AG04450 (cell line): ENCODE data around the gene ZNF672. TPM values are rescaled to one million over a fixed set of nuclear protein-coding genes. Genes with fewer than 3 reads are reported as not detected.
"Not testable (repeated sequence)": the region's sequence is repeated elsewhere in the genome, so short reads cannot be mapped to it uniquely, and the experiment has no call there.

Experiments
- CTCF ChIA-PET: fragments of 300-600, 350-600 bp; formaldehyde crosslinking; extraction: SDS; loops from one replicate; lab custom pipeline; 2022; ENCODE audit warnings: antibody characterized with exemption, inconsistent platforms; lab: Charles Lee
- POLR2A ChIA-PET: fragments of 350-600 bp; formaldehyde crosslinking; extraction: SDS; loops from one replicate; lab custom pipeline; 2021; ENCODE audit warnings: antibody characterized with exemption, inconsistent platforms; lab: Yijun Ruan, JAX
- DNase-seq: peaks from one replicate; pipeline ENCODE4 v3.0.0-alpha.2; 2011; ENCODE audit warnings: low read depth, low spot score
- H3K27ac ChIP-seq: one replicate; pipeline ENCODE4 v1.5.1; 2012; ENCODE audit warnings: low read depth, low read length, control low read depth
- H3K27me3 ChIP-seq: one replicate; pipeline ENCODE4 v1.6.0; 2012; ENCODE audit warnings: low read length; ENCODE audit not compliant: control insufficient read depth, insufficient read depth
- H3K4me3 ChIP-seq: 2 replicates; pipeline ENCODE4 v1.5.1; 2011; ENCODE audit warnings: mild to moderate bottlenecking, low read depth, low read length, control low read depth
- H3K9me3 ChIP-seq: 2 replicates; pipeline ENCODE4 v1.5.1; 2012; ENCODE audit warnings: low read length; ENCODE audit not compliant: control insufficient read depth, insufficient read depth
- CTCF ChIP-seq: IDR thresholded peaks from 2 replicates; pipeline ENCODE4 v1.5.1; 2011; ENCODE audit warnings: low read depth, low read length, control low read depth, inconsistent platforms
- polyA plus RNA-seq: library from polyadenylated mRNA; depleted of rRNA; stranded (reverse); fragments of >200 nt; gene quantifications from 2 replicates; pipeline ENCODE4 v1.2.3, GENCODE V29; 2011

ZNF672 gene
- polyA plus RNA-seq, 1 experiment: 9.1 TPM

- no peak for DNase-seq
- H3K27ac ChIP-seq: peak overlapping the region; percentile 93
- no peaks in the 10 kb centered on the region for H3K27me3 ChIP-seq
- ChIA-PET POLR2A (interaction anchor here (1.0 to 1.7 kb wide), 3 partner anchors 15 to 48 kb away, joined by 3 to 8 read pairs (median 7); partner anchors contain the start of genes SH3BP5L, ZNF672 and ZNF692), CTCF (interaction anchor here (0.9 to 1.3 kb wide), 3 partner anchors 15 to 35 kb away, joined by 3 to 6 read pairs (median 3); partner anchors contain the start of gene ZNF692)
- H3K9me3 ChIP-seq: no peaks in the 10 kb centered on the region
- H3K4me3 ChIP-seq: peak overlapping the region; percentile 84
- TF ChIP-seq CTCF: no peak
These were observed 36.0 kb downstream of the ZNF672 start for GRCh38 chr1:248873993-248874533.

GRCh38 chr1:248881261-248881660, 43.2 kb downstream of the ZNF672 start:
- TF ChIP-seq CTCF: no peak
- no peaks in the 10 kb centered on the region for H3K9me3 ChIP-seq
- peaks cover 2% of the 10 kb centered on the region for H3K27me3 ChIP-seq
- no peak overlapping the region for H3K4me3 ChIP-seq
- ChIA-PET POLR2A (no interaction called here), CTCF (interaction anchor here (0.5 to 0.6 kb wide), 2 partner anchors 22 to 26 kb away, joined by 3 to 4 read pairs; partner anchors contain the start of gene ZNF692)
- DNase-seq: no peak
- H3K27ac ChIP-seq: no peak overlapping the region

GRCh38 chr1:248882427-248882826, 44.4 kb downstream of the ZNF672 start:
- H3K4me3 ChIP-seq, POLR2A ChIA-PET, H3K9me3 ChIP-seq, DNase-seq, CTCF ChIA-PET, H3K27ac ChIP-seq, H3K27me3 ChIP-seq: not testable (repeated sequence)

GRCh38 chr1:248884632-248885295, 46.7 kb downstream of the ZNF672 start:
- H3K9me3 ChIP-seq: no peaks in the 10 kb centered on the region
- no peak overlapping the region for H3K27ac ChIP-seq
- no peak for TF ChIP-seq CTCF
- H3K4me3 ChIP-seq: no peak overlapping the region
- POLR2A ChIA-PET: no interaction called here
- peaks cover 2% of the 10 kb centered on the region for H3K27me3 ChIP-seq
- no peak for DNase-seq
- CTCF ChIA-PET: interaction anchor here (0.6 kb wide), 1 partner anchor 22 kb away, joined by 5 read pairs; no protein-coding TSS in a partner anchor

GRCh38 chr1:248885646-248886045, 47.6 kb downstream of the ZNF672 start:
- Histone ChIP-seq H3K9me3 (no peaks in the 10 kb centered on the region), H3K4me3 (no peak overlapping the region), H3K27me3 (peaks cover 2% of the 10 kb centered on the region), H3K27ac (no peak overlapping the region)
- TF ChIP-seq CTCF: no peak
- no peak for DNase-seq
- POLR2A ChIA-PET: no interaction called here
- CTCF ChIA-PET: no interaction called here
